OCI-LY3 (cell line): ENCODE results near the gene POLN.

ENCODE experiments used
- H2AFZ ChIP-seq: fragments of 200-600, 300-600 bp; shearing (Covaris generic); 2 replicates; pipeline ENCODE4 v1.6.0; 2014; ENCODE audit warnings: antibody characterized with exemption, low read depth, low read length
- H3K27ac ChIP-seq: fragments of 200-600, 300-600 bp; sonication (generic); 2 replicates; pipeline ENCODE4 v1.5.1; 2014; ENCODE audit warnings: mild to moderate bottlenecking, low read length, moderate library complexity, mixed read lengths
- H3K27me3 ChIP-seq: fragments of 200-600, 300-600 bp; sonication (generic); 2 replicates; pipeline ENCODE4 v1.6.1; 2014; ENCODE audit warnings: low read depth, low read length, mixed read lengths
- H3K36me3 ChIP-seq: fragments of 200-600, 300-600 bp; sonication (generic); replicated peaks from 2 replicates; pipeline ENCODE3; 2014; ENCODE audit warnings: low read depth, low read length, mixed read lengths
- H3K4me1 ChIP-seq: fragments of 300-600, 200-600 bp; sonication (generic); 2 replicates; pipeline ENCODE4 v1.6.1; 2014; ENCODE audit warnings: low read length, mixed read lengths
- H3K4me2 ChIP-seq: fragments of 200-600, 300-600 bp; sonication (generic); 2 replicates; pipeline ENCODE4 v1.6.1; 2014; ENCODE audit warnings: low read length, mixed read lengths
- H3K4me3 ChIP-seq: fragments of 300-600, 200-600 bp; sonication (generic); 2 replicates; pipeline ENCODE4 v1.5.1; 2014; ENCODE audit warnings: antibody characterized with exemption, mild to moderate bottlenecking, low read length, moderate library complexity
- H3K79me2 ChIP-seq: fragments of 300-600, 200-600 bp; shearing (Covaris generic); 2 replicates; pipeline ENCODE4 v1.6.1; 2014; ENCODE audit warnings: mild to moderate bottlenecking, low read length, mixed read lengths
- H3K9ac ChIP-seq: fragments of 300-600, 200-600 bp; shearing (Covaris generic); 2 replicates; pipeline ENCODE4 v1.6.0; 2014; ENCODE audit warnings: mild to moderate bottlenecking, low read length, moderate library complexity
- H3K9me3 ChIP-seq: fragments of 200-600, 300-600 bp; shearing (Covaris generic); 2 replicates; pipeline ENCODE4 v1.6.1; 2014; ENCODE audit warnings: low read length, mixed read lengths; ENCODE audit not compliant: insufficient read depth
- H4K20me1 ChIP-seq: fragments of 200-600, 300-600 bp; sonication (generic); 2 replicates; pipeline ENCODE4 v1.6.1; 2016; ENCODE audit warnings: low read length, mixed read lengths; ENCODE audit not compliant: insufficient read depth
- CTCF ChIP-seq: fragments of 200-600, 300-600 bp; sonication (generic); IDR thresholded peaks from 2 replicates; pipeline ENCODE4 v1.5.1; 2014; ENCODE audit warnings: antibody characterized with exemption, low read length, low read depth
- EZH2phosphoT487 ChIP-seq: fragments of 200-600 bp; shearing (Covaris generic); IDR thresholded peaks from 2 replicates; pipeline ENCODE4 v1.6.1; 2018; ENCODE audit warnings: antibody characterized with exemption, mixed run types, low read depth

POLN gene

DNA sequence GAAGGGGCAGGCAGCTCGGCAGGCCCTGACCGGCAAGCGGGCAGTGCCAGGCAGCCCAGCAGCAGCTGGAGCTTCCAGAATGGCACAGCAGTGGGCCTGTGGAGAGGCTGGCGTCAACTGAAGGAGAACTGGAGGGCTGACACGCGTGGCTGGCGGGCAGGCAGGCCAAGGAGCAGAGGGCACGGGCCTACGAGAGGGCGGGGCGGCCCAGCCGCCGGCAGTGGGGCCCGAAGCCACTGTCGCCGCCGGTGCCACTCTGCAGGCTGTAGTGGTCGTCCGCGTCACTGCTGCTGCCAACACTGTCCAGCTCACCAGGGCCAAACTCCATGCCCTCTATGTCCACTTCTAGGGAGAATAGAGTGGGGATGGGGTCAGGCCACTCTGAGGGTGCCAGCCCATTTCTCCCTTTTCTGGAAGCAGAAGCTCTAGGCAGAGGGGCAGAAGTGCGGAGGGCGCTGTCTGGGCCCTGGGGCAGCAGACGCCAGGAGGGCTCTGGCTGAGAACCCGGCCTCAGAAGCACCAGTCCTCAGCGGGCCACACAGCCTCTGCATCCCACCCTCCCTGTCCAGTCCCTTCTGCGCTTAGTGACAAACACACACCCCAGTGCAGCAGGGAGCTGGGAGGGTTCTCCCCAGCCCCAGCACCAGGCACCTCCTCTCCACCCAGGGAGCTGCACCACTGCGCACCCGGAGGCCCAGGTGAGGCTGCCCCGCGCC lies 8.6 kb upstream of the POLN start:
- Histone ChIP-seq H3K9me3 (no peaks in the 10 kb centered on the region), H4K20me1 (no peaks in the 10 kb centered on the region), H3K27me3 (no peaks in the 10 kb centered on the region), H3K27ac (no peak overlapping the region), H3K9ac (no peak overlapping the region), H3K36me3 (no peaks in the 10 kb centered on the region), H3K79me2 (no peaks in the 10 kb centered on the region), H3K4me1 (no peaks in the 10 kb centered on the region), H3K4me2 (no peak overlapping the region), H3K4me3 (no peak overlapping the region), H2AFZ (no peak overlapping the region)
- TF ChIP-seq EZH2phosphoT487: no peak
- no peak for TF ChIP-seq CTCF

DNA sequence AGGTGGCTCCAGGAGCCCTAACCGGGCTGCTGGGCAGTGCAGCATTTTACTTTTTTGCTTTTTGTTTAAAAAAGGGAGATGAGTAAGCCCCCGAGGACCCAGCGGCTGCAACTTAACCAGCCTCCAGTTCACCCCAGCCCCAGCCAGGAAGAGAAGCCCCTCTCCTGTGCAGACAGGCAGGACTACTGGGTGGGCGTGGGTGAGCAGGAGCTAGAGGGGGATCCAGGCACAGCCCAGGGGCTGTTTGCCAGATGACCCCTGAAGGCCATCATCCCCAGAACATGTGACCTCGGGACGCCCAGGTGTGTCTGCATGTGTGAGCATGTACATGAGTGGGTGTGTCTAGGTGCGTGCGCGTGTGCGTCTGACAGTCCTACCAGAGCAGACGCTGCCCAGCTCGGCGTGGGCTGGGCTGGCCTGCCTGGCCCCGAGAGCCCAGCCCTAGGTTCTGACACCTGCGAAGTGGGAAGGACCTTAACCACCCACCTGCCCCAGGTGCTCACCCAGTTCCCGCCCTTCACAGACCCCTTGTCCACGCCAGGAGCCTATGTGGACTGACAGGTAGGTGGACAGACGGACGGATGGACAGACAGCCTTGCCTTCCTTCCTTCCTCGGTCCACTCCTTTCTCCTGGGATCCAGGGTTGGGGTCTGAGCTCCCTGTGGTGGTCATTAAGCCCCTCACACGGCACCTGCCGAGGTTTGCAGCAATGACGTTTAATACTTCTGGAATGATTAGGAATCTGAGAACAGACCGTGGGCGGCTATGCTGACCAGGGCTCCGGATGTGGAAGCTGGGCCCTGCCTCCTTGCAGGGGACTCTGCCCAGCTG lies 7.8 kb upstream of the POLN start:
- Histone ChIP-seq H2AFZ (no peak overlapping the region), H3K9ac (no peak overlapping the region), H3K27ac (no peak overlapping the region), H3K4me2 (no peak overlapping the region), H3K79me2 (no peaks in the 10 kb centered on the region), H3K27me3 (no peaks in the 10 kb centered on the region), H3K36me3 (no peaks in the 10 kb centered on the region), H3K4me3 (no peak overlapping the region), H4K20me1 (no peaks in the 10 kb centered on the region), H3K9me3 (no peaks in the 10 kb centered on the region), H3K4me1 (no peaks in the 10 kb centered on the region)
- no peak for TF ChIP-seq EZH2phosphoT487
- no peak for TF ChIP-seq CTCF

DNA sequence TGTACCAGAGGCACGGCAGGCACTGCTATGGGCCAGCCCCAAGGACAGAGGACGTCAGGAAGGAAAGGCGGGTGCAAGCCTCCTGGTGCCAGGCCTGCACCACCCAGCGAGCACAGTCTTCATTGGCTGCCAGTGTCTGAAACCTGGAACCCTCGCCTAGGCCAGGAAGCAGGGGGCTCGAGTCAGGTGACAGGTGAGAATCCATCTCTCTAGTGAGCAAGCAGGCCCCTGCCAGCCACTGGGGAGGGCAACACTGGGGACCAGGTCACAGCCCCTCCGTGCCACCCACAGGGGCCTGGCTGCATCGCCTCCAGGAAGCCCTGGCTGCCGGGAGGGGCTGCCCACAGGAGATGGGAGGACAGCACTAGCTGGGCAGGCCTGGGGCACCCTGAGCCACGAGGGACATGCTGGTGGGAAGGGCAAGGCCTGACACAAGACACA lies 6.9 kb upstream of the POLN start:
- Histone ChIP-seq H3K27ac (no peak overlapping the region), H3K4me1 (peaks cover 5% of the 10 kb centered on the region), H3K9ac (no peak overlapping the region), H3K9me3 (no peaks in the 10 kb centered on the region), H3K4me3 (no peak overlapping the region), H2AFZ (no peak overlapping the region), H3K27me3 (no peaks in the 10 kb centered on the region), H3K79me2 (no peaks in the 10 kb centered on the region), H3K4me2 (no peak overlapping the region), H3K36me3 (no peaks in the 10 kb centered on the region), H4K20me1 (no peaks in the 10 kb centered on the region)
- no peak for TF ChIP-seq CTCF
- TF ChIP-seq EZH2phosphoT487: no peak

DNA sequence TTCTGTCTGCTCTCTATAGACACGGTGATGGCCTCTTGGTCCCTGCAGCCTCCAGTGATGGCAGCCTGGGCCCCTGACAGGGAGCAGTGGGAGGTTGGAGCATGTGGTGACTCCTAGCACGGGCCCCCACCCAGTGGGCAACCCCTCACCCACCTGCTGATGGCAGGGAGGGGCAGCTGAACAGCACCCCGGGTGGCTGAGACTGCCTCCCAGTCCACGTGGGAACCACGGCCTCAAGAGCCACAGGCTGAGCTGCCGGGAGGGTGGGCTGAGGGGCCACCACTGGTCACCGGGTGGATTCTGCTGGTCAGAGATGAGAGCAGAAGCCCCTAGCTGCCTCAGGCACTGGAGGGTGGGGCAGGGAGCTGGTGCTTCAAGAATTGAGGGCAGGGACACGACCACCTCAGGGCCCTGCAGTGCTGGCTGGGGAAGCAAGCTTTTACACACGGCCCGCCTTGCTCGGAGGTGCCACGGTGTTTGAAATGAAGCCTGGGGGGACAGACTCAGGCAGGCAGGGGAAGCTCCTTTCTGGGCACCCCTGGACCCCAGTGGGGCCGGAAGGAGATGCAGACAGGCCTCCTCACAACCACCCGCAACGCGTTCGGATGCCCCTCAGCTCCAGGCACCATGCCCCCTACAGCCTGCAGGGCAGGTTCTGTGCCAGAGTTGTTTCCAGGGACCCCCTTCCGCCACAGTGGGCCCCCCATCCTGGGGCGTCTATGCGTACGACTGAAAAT lies 6.3 kb upstream of the POLN start:
- Histone ChIP-seq H3K9me3 (no peaks in the 10 kb centered on the region), H3K9ac (no peak overlapping the region), H3K27me3 (no peaks in the 10 kb centered on the region), H3K79me2 (no peaks in the 10 kb centered on the region), H3K4me1 (peaks cover 12% of the 10 kb centered on the region), H4K20me1 (no peaks in the 10 kb centered on the region), H3K4me3 (no peak overlapping the region), H3K36me3 (no peaks in the 10 kb centered on the region), H2AFZ (no peak overlapping the region), H3K27ac (no peak overlapping the region), H3K4me2 (no peak overlapping the region)
- TF ChIP-seq CTCF: no peak
- no peak for TF ChIP-seq EZH2phosphoT487
